Activated CD8-positive, alpha-beta T cell treated with anti-CD3 and anti-CD28 coated beads for 36 hours (primary cell): Measurements from ENCODE around the gene VEZT. TPM values are rescaled to one million over a fixed set of nuclear protein-coding genes. Genes with fewer than 3 reads are reported as not detected.

Experiments
- ATAC-seq: fragments of 200-7000 bp; cut with Tn5 transposase; one replicate; pipeline ENCODE4 v1.10.0; 2021; ENCODE audit warnings: mild to moderate bottlenecking, moderate library complexity
- CTCF ChIA-PET: fragments of 350-600 bp; sonication (Branson Sonifier 250); formaldehyde crosslinking; loops from one replicate; lab custom pipeline; 2021; ENCODE audit warnings: antibody characterized with exemption; lab: Charles Lee
- POLR2A ChIA-PET: fragments of 350-600 bp; sonication (Branson Sonifier 250); formaldehyde crosslinking; loops from one replicate; lab custom pipeline; 2021; ENCODE audit warnings: antibody characterized with exemption; lab: Charles Lee
- DNase-seq: peaks from one replicate; pipeline ENCODE4 v3.0.0-alpha.2; 2020
- H3K27ac Mint-ChIP-seq: one replicate; pipeline ENCODE4 v1.8.0; 2021; ENCODE audit warnings: mild to moderate bottlenecking, mixed read lengths
- H3K27me3 Mint-ChIP-seq: one replicate; pipeline ENCODE4 v1.8.0; 2021; ENCODE audit warnings: mixed read lengths
- H3K36me3 Mint-ChIP-seq: one replicate; pipeline ENCODE4 v1.8.0; 2021; ENCODE audit warnings: low read depth, mixed read lengths
- H3K4me1 Mint-ChIP-seq: one replicate; pipeline ENCODE4 v1.8.0; 2021; ENCODE audit warnings: low read depth, mixed read lengths
- H3K4me3 Mint-ChIP-seq: one replicate; pipeline ENCODE4 v1.8.0; 2021; ENCODE audit warnings: mild to moderate bottlenecking, moderate library complexity, mixed read lengths
- H3K9me3 Mint-ChIP-seq: one replicate; pipeline ENCODE4 v1.8.0; 2021; ENCODE audit warnings: mixed read lengths
- intact Hi-C: fragments of 100-400 bp; cut with micrococcal nuclease; formaldehyde crosslinking; loops from one replicate; pipeline ENCODE4 v1.10.0; 2022
- total RNA-seq, 2 experiments: library from RNA; stranded (reverse); gene quantifications; one replicate each; pipeline ENCODE4 v1.2.3, GENCODE V29; 2021
- TF ChIP-seq, protein P1 (sequence below): fragments of 200-600 bp; IDR thresholded peaks from one replicate; pipeline ENCODE4 v1.8.0; 2022; ENCODE audit warnings: antibody characterized with exemption, mild to moderate bottlenecking

VEZT gene, protein sequence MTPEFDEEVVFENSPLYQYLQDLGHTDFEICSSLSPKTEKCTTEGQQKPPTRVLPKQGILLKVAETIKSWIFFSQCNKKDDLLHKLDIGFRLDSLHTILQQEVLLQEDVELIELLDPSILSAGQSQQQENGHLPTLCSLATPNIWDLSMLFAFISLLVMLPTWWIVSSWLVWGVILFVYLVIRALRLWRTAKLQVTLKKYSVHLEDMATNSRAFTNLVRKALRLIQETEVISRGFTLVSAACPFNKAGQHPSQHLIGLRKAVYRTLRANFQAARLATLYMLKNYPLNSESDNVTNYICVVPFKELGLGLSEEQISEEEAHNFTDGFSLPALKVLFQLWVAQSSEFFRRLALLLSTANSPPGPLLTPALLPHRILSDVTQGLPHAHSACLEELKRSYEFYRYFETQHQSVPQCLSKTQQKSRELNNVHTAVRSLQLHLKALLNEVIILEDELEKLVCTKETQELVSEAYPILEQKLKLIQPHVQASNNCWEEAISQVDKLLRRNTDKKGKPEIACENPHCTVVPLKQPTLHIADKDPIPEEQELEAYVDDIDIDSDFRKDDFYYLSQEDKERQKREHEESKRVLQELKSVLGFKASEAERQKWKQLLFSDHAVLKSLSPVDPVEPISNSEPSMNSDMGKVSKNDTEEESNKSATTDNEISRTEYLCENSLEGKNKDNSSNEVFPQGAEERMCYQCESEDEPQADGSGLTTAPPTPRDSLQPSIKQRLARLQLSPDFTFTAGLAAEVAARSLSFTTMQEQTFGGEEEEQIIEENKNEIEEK
- total RNA-seq, result 10 to 100 TPM; 46.9 to 51.7 TPM

DNA sequence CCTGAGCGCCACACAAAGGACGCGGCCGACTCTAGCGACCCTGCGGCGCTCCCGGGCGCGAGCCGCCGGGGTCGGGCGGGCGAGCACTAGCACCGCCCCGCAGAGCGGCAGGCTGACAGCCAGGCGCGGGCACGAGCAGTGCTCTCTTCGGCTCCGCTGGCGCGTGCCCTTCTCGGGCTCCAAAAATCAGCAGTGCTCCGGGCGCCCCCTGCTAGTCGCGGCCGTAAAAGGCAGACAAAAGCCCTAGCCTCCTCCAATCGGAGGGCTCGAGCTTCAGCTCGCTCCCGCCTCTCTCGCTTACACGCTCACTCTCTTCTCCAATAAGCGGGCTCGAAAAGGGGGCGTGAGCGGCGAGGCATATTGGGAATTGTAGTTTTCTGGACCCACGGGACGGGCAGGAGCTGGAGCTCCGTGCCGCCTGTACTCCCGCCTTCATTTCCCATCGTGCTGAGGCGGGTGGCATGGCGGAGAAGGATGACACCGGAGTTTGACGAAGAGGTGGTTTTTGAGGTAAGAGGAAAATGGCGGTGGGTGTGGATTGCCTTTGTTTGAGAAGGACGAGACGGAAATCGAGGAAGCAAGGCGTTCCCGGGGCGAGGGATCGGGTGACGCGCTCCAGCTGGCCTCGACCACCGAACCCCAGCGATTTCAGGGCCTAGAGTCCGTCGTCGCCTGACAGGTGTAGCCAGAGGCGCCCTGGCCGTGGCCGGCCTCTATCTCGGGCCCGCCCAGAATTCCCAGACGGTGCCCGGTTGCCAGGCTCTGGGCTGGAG is at the start of gene VEZT, which contains the start of gene FGD6:
Gene VEZT, plus strand, starts transcription at position 431 of the 773 bp plus-strand sequence. Its CDS starts 44 bp downstream, at position 475.
Gene FGD6, minus strand, starts transcription at position 91 of the 773 bp plus-strand sequence. CDS start 227 bp downstream, outside the sequence.
- Mint-ChIP-seq H3K36me3 (peaks cover 10% of the 10 kb centered on the region), H3K4me3 (peak within 1 kb of the TSS; percentile 89), H3K9me3 (no peaks in the 10 kb centered on the region), H3K27ac (peak within 1 kb of the TSS; percentile 98), H3K4me1 (peaks cover 33% of the 10 kb centered on the region), H3K27me3 (peaks cover 6% of the 10 kb centered on the region)
- ChIA-PET CTCF (interaction anchor here (0.7 to 3.0 kb wide), 6 partner anchors 86 to 317 kb away, joined by 3 to 10 read pairs (median 4); partner anchors contain the start of gene NR2C1), POLR2A (interaction anchor here (0.6 to 1.7 kb wide), 2 partner anchors 214 to 256 kb away, joined by 3 to 10 read pairs; partner anchors contain the start of genes METAP2 and NDUFA12)
- DNase-seq (peak; percentile 99), ATAC-seq (peak; percentile 95)
- TF ChIP-seq, protein P1, sequence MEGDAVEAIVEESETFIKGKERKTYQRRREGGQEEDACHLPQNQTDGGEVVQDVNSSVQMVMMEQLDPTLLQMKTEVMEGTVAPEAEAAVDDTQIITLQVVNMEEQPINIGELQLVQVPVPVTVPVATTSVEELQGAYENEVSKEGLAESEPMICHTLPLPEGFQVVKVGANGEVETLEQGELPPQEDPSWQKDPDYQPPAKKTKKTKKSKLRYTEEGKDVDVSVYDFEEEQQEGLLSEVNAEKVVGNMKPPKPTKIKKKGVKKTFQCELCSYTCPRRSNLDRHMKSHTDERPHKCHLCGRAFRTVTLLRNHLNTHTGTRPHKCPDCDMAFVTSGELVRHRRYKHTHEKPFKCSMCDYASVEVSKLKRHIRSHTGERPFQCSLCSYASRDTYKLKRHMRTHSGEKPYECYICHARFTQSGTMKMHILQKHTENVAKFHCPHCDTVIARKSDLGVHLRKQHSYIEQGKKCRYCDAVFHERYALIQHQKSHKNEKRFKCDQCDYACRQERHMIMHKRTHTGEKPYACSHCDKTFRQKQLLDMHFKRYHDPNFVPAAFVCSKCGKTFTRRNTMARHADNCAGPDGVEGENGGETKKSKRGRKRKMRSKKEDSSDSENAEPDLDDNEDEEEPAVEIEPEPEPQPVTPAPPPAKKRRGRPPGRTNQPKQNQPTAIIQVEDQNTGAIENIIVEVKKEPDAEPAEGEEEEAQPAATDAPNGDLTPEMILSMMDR, result peak; percentile 54
- intact Hi-C loops, result loop anchor here (5.0 kb wide), 1 partner anchor 255 kb away; the partner anchor contains the start of gene METAP2

DNA sequence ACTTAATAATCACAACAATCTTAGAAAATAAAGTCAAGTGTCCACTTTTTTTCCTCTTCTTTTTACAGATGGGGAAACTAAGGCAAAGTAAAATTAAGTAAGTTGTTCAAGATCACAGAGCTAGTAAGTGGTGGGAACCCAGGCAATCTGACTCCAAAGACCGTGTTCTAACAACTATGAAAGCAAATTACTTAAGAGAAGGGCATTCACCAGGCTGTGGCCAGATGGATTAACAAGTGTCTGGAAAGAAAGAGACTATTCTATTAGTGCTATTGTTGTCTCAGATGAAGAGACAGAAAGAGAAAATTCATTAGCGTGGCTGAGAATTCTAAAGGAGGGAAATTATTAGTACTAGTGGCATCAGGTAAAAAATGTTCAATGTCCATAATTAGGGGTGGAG is 48.9 kb upstream of the VEZT start:
- Mint-ChIP-seq H3K27ac (no peak overlapping the region), H3K4me3 (no peak overlapping the region), H3K4me1 (no peaks in the 10 kb centered on the region), H3K27me3 (no peaks in the 10 kb centered on the region), H3K9me3 (no peaks in the 10 kb centered on the region), H3K36me3 (no peaks in the 10 kb centered on the region)
- ATAC-seq (no peak), DNase-seq (no peak)
- ChIA-PET POLR2A (no interaction called here), CTCF (no interaction called here)
- intact Hi-C loops, result no loop called here
- TF ChIP-seq, protein P1, result no peak

DNA sequence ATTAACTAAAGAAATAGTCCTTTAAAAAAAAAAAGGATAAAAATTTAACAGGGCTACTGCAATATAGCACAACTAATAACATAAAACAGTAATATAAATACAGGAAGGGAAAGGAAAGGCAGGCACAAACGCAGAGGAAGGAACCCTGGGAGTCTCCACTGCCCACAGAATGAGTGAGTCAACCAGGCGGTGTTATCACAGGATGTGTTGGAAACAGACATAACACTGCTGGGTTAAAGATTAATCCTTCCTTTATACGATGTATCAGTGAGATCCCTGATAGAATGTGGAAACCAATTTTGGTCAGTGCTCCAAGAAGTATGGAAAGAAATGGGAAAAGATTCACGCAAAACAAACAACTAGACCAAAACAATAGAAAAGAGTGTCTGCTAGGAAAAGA is 48.2 kb upstream of the VEZT start:
- Mint-ChIP-seq H3K27me3 (no peaks in the 10 kb centered on the region), H3K36me3 (no peaks in the 10 kb centered on the region), H3K4me1 (no peaks in the 10 kb centered on the region), H3K27ac (no peak overlapping the region), H3K9me3 (no peaks in the 10 kb centered on the region), H3K4me3 (no peak overlapping the region)
- DNase-seq (no peak), ATAC-seq (no peak)
- intact Hi-C loops, result no loop called here
- POLR2A ChIA-PET, result no interaction called here
- CTCF ChIA-PET, result no interaction called here
- TF ChIP-seq, protein P1, result no peak

DNA sequence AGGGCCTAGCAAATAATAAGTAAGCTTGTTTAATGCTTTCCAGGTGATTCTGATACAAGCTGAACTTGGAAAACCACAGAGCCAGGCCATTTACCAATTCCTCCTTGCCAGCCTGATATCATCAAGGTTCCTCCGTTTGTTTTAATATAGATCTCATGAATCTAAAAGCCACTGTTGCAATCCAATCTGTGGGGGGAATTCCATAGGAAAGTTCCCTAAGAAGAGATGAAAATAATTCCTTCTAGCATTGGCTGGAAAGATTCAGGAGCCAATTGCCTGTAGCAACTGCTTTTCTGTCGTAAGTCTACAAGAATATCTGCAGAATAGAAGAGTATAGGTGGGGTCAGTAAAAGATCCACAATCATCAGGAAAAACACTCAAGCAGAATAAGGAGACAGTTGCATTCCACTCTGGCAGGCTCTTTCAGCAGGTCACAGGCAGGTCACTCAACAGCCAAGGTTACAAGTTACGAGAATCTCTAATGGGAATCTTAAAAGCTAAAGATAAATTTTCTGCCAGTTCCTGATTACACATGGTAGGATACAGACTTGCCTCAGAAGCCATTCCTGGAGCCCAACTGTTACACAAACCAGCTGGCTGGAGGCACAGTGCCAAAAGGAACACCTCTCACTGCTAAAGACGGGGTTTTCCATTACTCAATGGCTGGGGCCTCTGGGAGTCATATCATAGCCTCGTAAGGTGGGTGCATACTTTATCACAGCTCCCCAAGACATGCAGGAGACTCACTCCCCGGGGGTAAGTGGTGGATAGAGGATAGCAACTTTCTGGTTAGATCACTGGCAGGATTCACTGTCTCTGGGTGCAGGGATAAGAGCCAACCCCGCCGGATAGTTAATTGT is 44.0 kb upstream of the VEZT start:
- POLR2A ChIA-PET, result no interaction called here
- TF ChIP-seq, protein P1, result no peak
- Mint-ChIP-seq H3K27ac (no peak overlapping the region), H3K9me3 (no peaks in the 10 kb centered on the region), H3K27me3 (no peaks in the 10 kb centered on the region), H3K4me1 (no peaks in the 10 kb centered on the region), H3K36me3 (no peaks in the 10 kb centered on the region), H3K4me3 (no peak overlapping the region)
- intact Hi-C loops, result no loop called here
- DNase-seq (no peak), ATAC-seq (no peak)
- CTCF ChIA-PET, result interaction anchor here (1.4 kb wide), 1 partner anchor 9 kb away, joined by 3 read pairs; no protein-coding TSS in a partner anchor
